H9 (cell line): ENCODE results near the gene MSI2. TPM values are rescaled to one million over a fixed set of nuclear protein-coding genes. Genes with fewer than 3 reads are reported as not detected.
A peak's percentile ranks its signal among the peaks of the same experiment; 100 is the strongest.

Experiments
- DNase-seq: peaks from one replicate; pipeline ENCODE4 v3.0.0-alpha.2; 2017
- H2AFZ ChIP-seq: one replicate; pipeline ENCODE4 v1.6.1; 2013; ENCODE audit warnings: mild to moderate bottlenecking, low read length, control low read depth, moderate library complexity
- H2AK5ac ChIP-seq: 2 replicates; pipeline ENCODE4 v1.6.1; 2013; ENCODE audit warnings: low read length, control low read depth, mixed read lengths; ENCODE audit not compliant: insufficient read length
- H2BK120ac ChIP-seq: one replicate; pipeline ENCODE4 v1.6.1; 2013; ENCODE audit warnings: low read depth, mild to moderate bottlenecking, low read length, control low read depth, inconsistent platforms; ENCODE audit not compliant: poor library complexity, severe bottlenecking
- H2BK12ac ChIP-seq: 2 replicates; pipeline ENCODE4 v1.6.1; 2013; ENCODE audit warnings: low read length, control low read depth, mixed read lengths, low read depth; ENCODE audit not compliant: insufficient read length
- H2BK15ac ChIP-seq: 2 replicates; pipeline ENCODE4 v1.6.1; 2013; ENCODE audit warnings: low read depth, low read length, control low read depth
- H2BK20ac ChIP-seq: one replicate; pipeline ENCODE4 v1.6.1; 2013; ENCODE audit warnings: low read depth, mild to moderate bottlenecking, low read length, control low read depth, inconsistent platforms; ENCODE audit not compliant: poor library complexity, severe bottlenecking
- H2BK5ac ChIP-seq: 2 replicates; pipeline ENCODE4 v1.6.1; 2013; ENCODE audit warnings: low read length, control low read depth, mixed read lengths; ENCODE audit not compliant: insufficient read length
- H3K14ac ChIP-seq: 2 replicates; pipeline ENCODE4 v1.6.1; 2013; ENCODE audit warnings: low read length, control low read depth; ENCODE audit not compliant: insufficient read depth
- H3K18ac ChIP-seq: 2 replicates; pipeline ENCODE4 v1.6.1; 2013; ENCODE audit warnings: low read depth, mild to moderate bottlenecking, mixed read lengths, low read length, control low read depth; ENCODE audit not compliant: insufficient read length
- H3K23ac ChIP-seq: 2 replicates; pipeline ENCODE4 v1.6.1; 2013; ENCODE audit warnings: low read length, control low read depth, mixed read lengths, low read depth; ENCODE audit not compliant: insufficient read length
- H3K23me2 ChIP-seq: 2 replicates; pipeline ENCODE4 v1.6.1; 2013; ENCODE audit warnings: low read depth, mild to moderate bottlenecking, mixed read lengths, low read length, control low read depth; ENCODE audit not compliant: insufficient read length, poor library complexity, severe bottlenecking
- H3K27ac ChIP-seq: 2 replicates; pipeline ENCODE4 v1.5.1; 2013; ENCODE audit warnings: low read length, control low read depth, mixed read lengths, low read depth; ENCODE audit not compliant: insufficient read length
- H3K27me3 ChIP-seq: 2 replicates; pipeline ENCODE4 v1.6.1; 2013; ENCODE audit warnings: low read length, control low read depth, inconsistent platforms; ENCODE audit not compliant: insufficient read depth
- H3K4ac ChIP-seq: 2 replicates; pipeline ENCODE4 v1.6.1; 2013; ENCODE audit warnings: low read depth, mild to moderate bottlenecking, control low read depth, inconsistent platforms, low read length, moderate library complexity
- H3K4me1 ChIP-seq: 2 replicates; pipeline ENCODE4 v1.6.1; 2013; ENCODE audit warnings: low read length, control low read depth, inconsistent platforms; ENCODE audit not compliant: insufficient read depth
- H3K4me2 ChIP-seq: 2 replicates; pipeline ENCODE4 v1.6.1; 2013; ENCODE audit warnings: low read length, control low read depth, mixed read lengths; ENCODE audit not compliant: insufficient read length, insufficient read depth
- H3K56ac ChIP-seq: 2 replicates; pipeline ENCODE4 v1.6.1; 2013; ENCODE audit warnings: low read depth, mild to moderate bottlenecking, mixed read lengths, low read length, control low read depth; ENCODE audit not compliant: insufficient read length
- H3K79me1 ChIP-seq: 2 replicates; pipeline ENCODE4 v1.6.1; 2013; ENCODE audit warnings: low read depth, mild to moderate bottlenecking, moderate library complexity, low read length, control low read depth, inconsistent platforms; ENCODE audit not compliant: insufficient read depth, poor library complexity, severe bottlenecking
- H3K79me2 ChIP-seq: 2 replicates; pipeline ENCODE4 v1.6.1; 2013; ENCODE audit warnings: low read length, control low read depth, inconsistent platforms; ENCODE audit not compliant: insufficient read depth
- H3K9ac ChIP-seq: 2 replicates; pipeline ENCODE4 v1.6.1; 2013; ENCODE audit warnings: low read length, control low read depth, mixed read lengths; ENCODE audit not compliant: insufficient read length; ENCODE audit errors: extremely low read depth
- H3K9me3 ChIP-seq: one replicate; pipeline ENCODE4 v1.6.1; 2013; ENCODE audit warnings: low read depth, low read length, inconsistent platforms; ENCODE audit not compliant: control insufficient read depth
- H3T11ph ChIP-seq: one replicate; pipeline ENCODE4 v1.6.1; 2013; ENCODE audit warnings: mild to moderate bottlenecking, low read length, control low read depth, inconsistent platforms
- H4K20me1 ChIP-seq: one replicate; pipeline ENCODE4 v1.6.1; 2013; ENCODE audit not compliant: control insufficient read depth, insufficient read length, insufficient read depth
- H4K5ac ChIP-seq: 2 replicates; pipeline ENCODE4 v1.6.1; 2013; ENCODE audit warnings: low read depth, mild to moderate bottlenecking, mixed read lengths, low read length, control low read depth; ENCODE audit not compliant: insufficient read length
- H4K8ac ChIP-seq: replicated peaks from 2 replicates; pipeline ENCODE4 v1.6.1; 2013; ENCODE audit warnings: low read length, control low read depth, mixed read lengths, low read depth; ENCODE audit not compliant: insufficient read length
- H4K91ac ChIP-seq: 2 replicates; pipeline ENCODE4 v1.6.1; 2013; ENCODE audit warnings: low read depth, mild to moderate bottlenecking, moderate library complexity, mixed read lengths, low read length, control low read depth; ENCODE audit not compliant: insufficient read length
- H3K27ac Mint-ChIP-seq, 3 experiments: 2 replicates in 2 of 3; 3 replicates in 1 of 3; pipeline ENCODE4 v1.8.0; 2020 to 2021; ENCODE audit warnings: mixed read lengths in 3 of 3, mild to moderate bottlenecking in 1 of 3, moderate library complexity in 1 of 3
- H3K27me3 Mint-ChIP-seq: 2 replicates; pipeline ENCODE4 v1.8.0; 2021; ENCODE audit warnings: low read depth, mild to moderate bottlenecking, moderate library complexity, mixed read lengths
- H3K36me3 Mint-ChIP-seq, 3 experiments: 2 replicates in 2 of 3; 3 replicates in 1 of 3; pipeline ENCODE4 v1.8.0; 2020 to 2021; ENCODE audit warnings: low read depth in 3 of 3, mixed read lengths in 3 of 3; ENCODE audit not compliant: insufficient read depth in 1 of 3
- H3K4me1 Mint-ChIP-seq, 2 experiments: 2 replicates each; pipeline ENCODE4 v1.8.0; 2020; ENCODE audit warnings: mixed read lengths in 2 of 2
- H3K4me3 Mint-ChIP-seq, 2 experiments: 2 replicates in 1 of 2; 3 replicates in 1 of 2; pipeline ENCODE4 v1.8.0; 2020 to 2021; ENCODE audit warnings: mild to moderate bottlenecking in 2 of 2, mixed read lengths in 2 of 2, moderate library complexity in 1 of 2
- H3K9me3 Mint-ChIP-seq, 2 experiments: 2 replicates in 1 of 2; 3 replicates in 1 of 2; pipeline ENCODE4 v1.8.0; 2020; ENCODE audit warnings: mild to moderate bottlenecking in 2 of 2, mixed read lengths in 2 of 2, moderate library complexity in 1 of 2
- WGBS: extraction: QIAGEN DNeasy Blood & Tissue Kit; methylation state at CpG from one replicate; pipeline ENCODE4 v1.1.7; 2013; ENCODE audit warnings: missing lambda C conversion rate, low lambda C conversion rate, mixed read lengths; ENCODE audit not compliant: insufficient read length; ENCODE audit errors: extremely low coverage; 5-methylcytosine and 5-hydroxymethylcytosine counted together
- total RNA-seq: library from RNA; stranded (reverse); gene quantifications from 2 replicates; pipeline ENCODE4 v1.2.1, GENCODE V29; 2021
- TF ChIP-seq, protein P1 (sequence below): fragments of 200-600 bp; sonication (generic); conservative IDR thresholded peaks from 3 replicates; pipeline ENCODE4 v1.8.0; 2021; ENCODE audit warnings: antibody characterized with exemption, mild to moderate bottlenecking

Gene MSI2
- total RNA-seq, 1 experiment from 2014 or later, result 98.5 TPM

DNA sequence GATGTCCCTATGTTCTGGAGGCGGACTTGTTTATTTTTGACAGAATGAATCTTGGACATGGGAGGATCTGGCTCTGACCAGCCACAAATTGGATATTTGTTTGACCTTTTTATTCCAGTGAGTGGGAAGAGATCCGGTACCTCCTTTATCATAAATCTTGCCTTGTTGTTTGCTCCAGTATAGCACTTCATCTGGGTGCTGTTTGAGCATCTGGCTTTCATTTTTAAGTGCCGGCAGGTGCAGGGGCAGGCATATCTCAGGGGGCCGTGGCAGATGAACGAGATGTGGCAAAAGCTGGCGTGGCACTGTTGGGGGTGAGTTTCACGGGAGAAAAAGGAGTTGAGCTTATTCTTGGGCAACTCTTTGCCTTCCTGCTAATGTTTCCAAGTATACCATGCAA is 37.8 kb downstream of the MSI2 start:
- Histone ChIP-seq H3K9ac (no peak overlapping the region), H4K20me1 (no peaks in the 10 kb centered on the region), H4K91ac (no peak overlapping the region), H2AFZ (no peak overlapping the region), H3K79me1 (peaks cover 7% of the 10 kb centered on the region), H3K27ac (no peak overlapping the region), H2BK12ac (no peak overlapping the region), H4K8ac (no peak overlapping the region), H3K23me2 (no peaks in the 10 kb centered on the region), H4K5ac (no peak overlapping the region), H3K79me2 (no peaks in the 10 kb centered on the region; the same call in 1 of the 2 replicates), H3K4ac (no peak overlapping the region), H3T11ph (no peak overlapping the region), H3K4me2 (no peak overlapping the region), H3K23ac (no peak overlapping the region), H3K27me3 (no peaks in the 10 kb centered on the region), H3K4me1 (peaks cover 10% of the 10 kb centered on the region), H3K14ac (no peak overlapping the region), H2BK5ac (no peak overlapping the region), H3K9me3 (peaks cover 4% of the 10 kb centered on the region), H2BK20ac (no peak overlapping the region), H3K56ac (no peak overlapping the region), H2BK15ac (no peak overlapping the region), H2AK5ac (no peak overlapping the region), H3K18ac (no peak overlapping the region), H2BK120ac (no peak overlapping the region)
- Mint-ChIP-seq H3K4me3 (no peak overlapping the region), H3K27ac (peak overlapping the region in 2 of 3 experiments; percentile 70 to 76; a peak in 4 of 7 replicates), H3K36me3 (peaks cover 35 to 57% (median 36%) of the 10 kb centered on the region in 3 experiments), H3K27me3 (no peaks in the 10 kb centered on the region), H3K9me3 (peaks cover 13 to 18% of the 10 kb centered on the region in 2 experiments), H3K4me1 (peaks cover 38 to 49% of the 10 kb centered on the region in 2 experiments)
- WGBS, result no CpG with 5 or more reads among the region's 7 CpGs
- DNase-seq, result no peak
- TF ChIP-seq, protein P1, sequence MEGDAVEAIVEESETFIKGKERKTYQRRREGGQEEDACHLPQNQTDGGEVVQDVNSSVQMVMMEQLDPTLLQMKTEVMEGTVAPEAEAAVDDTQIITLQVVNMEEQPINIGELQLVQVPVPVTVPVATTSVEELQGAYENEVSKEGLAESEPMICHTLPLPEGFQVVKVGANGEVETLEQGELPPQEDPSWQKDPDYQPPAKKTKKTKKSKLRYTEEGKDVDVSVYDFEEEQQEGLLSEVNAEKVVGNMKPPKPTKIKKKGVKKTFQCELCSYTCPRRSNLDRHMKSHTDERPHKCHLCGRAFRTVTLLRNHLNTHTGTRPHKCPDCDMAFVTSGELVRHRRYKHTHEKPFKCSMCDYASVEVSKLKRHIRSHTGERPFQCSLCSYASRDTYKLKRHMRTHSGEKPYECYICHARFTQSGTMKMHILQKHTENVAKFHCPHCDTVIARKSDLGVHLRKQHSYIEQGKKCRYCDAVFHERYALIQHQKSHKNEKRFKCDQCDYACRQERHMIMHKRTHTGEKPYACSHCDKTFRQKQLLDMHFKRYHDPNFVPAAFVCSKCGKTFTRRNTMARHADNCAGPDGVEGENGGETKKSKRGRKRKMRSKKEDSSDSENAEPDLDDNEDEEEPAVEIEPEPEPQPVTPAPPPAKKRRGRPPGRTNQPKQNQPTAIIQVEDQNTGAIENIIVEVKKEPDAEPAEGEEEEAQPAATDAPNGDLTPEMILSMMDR, result no peak
